SH-SY5Y (cell line): Measurements from ENCODE around the gene KCNE1.

ENCODE experiments used
- GATA2 ChIP-seq: IDR thresholded peaks from 2 replicates; pipeline ENCODE4 v1.6.1; 2011; ENCODE audit warnings: mild to moderate bottlenecking, low read depth, low read length
- GATA3 ChIP-seq: IDR thresholded peaks from 2 replicates; pipeline ENCODE4 v1.6.1; 2011; ENCODE audit warnings: low read depth, mild to moderate bottlenecking, low read length, moderate library complexity

The KCNE1 gene

GRCh38 chr21:34524646-34525601 is 12.9 kb upstream of the KCNE1 start:
- TF ChIP-seq GATA2 (no peak), GATA3 (no peak)

GRCh38 chr21:34523019-34523555 is 11.1 kb upstream of the KCNE1 start:
- no peak for TF ChIP-seq GATA3
- TF ChIP-seq GATA2: no peak

- TF ChIP-seq GATA3 (no peak), GATA2 (no peak)
These were observed 10.3 kb upstream of the KCNE1 start for GRCh38 chr21:34522284-34522683.

GRCh38 chr21:34521561-34521960 is 9.6 kb upstream of the KCNE1 start:
- TF ChIP-seq GATA3 (no peak), GATA2 (no peak)

GRCh38 chr21:34520764-34521508 is 8.9 kb upstream of the KCNE1 start:
- no peak for TF ChIP-seq GATA3
- TF ChIP-seq GATA2: no peak

GRCh38 chr21:34520281-34520680 is 8.3 kb upstream of the KCNE1 start:
- TF ChIP-seq GATA2 (no peak), GATA3 (no peak)

- TF ChIP-seq GATA3 (no peak), GATA2 (no peak)
These were observed 7.7 kb upstream of the KCNE1 start for GRCh38 chr21:34519694-34520093.

GRCh38 chr21:34519016-34519415 is 7.0 kb upstream of the KCNE1 start:
- TF ChIP-seq GATA3 (no peak), GATA2 (no peak)

- TF ChIP-seq GATA2 (no peak), GATA3 (no peak)
These were observed 6.3 kb upstream of the KCNE1 start for GRCh38 chr21:34518301-34518700.

- TF ChIP-seq GATA2 (no peak), GATA3 (no peak)
These were observed 5.7 kb upstream of the KCNE1 start for GRCh38 chr21:34517491-34518245.

GRCh38 chr21:34517039-34517438 is 5.0 kb upstream of the KCNE1 start:
- no peak for TF ChIP-seq GATA2
- TF ChIP-seq GATA3: no peak

- TF ChIP-seq GATA2 (no peak), GATA3 (no peak)
These were observed 2.6 kb upstream of the KCNE1 start for GRCh38 chr21:34514576-34515115.

- TF ChIP-seq GATA2 (no peak), GATA3 (no peak)
These were observed 1.2 kb upstream of the KCNE1 start for GRCh38 chr21:34513129-34513675.

GRCh38 chr21:34511181-34511580 is 829 bp downstream of the KCNE1 start:
- TF ChIP-seq GATA2 (no peak), GATA3 (no peak)
